ENCODE data around the gene RPL39. TPM values are rescaled to one million over a fixed set of nuclear protein-coding genes. Genes with fewer than 3 reads are reported as not detected.

The RPL39 gene
- total RNA-seq, 2 experiments from 2014 or later = 3,049 to 3,109 TPM

DNA sequence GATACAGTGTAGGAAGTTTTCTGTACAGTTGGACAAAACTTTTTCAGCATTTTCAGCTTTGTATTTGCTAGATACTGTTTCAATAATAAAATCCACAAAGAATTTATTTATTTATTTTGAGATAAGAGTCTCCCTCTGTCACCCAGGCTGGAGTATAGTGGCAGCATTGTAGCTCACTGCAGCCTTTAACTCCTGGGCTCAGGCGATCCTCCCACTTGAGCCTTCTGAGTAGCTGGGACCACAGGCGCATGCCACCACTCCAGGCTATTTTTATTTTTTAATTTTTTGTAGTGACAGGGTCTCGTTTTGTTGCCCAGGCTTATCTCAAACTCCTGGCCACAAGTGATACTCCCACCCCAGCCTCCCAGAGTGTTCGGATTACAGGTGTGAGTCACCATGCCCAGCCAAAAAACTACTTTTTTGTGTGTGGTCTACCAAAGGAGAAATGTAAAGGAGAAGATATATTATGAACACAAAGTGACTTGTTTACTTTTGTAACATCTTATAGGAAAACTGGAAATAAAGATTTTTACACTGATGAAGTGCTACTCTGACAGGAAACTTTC lies 46.1 kb downstream of the RPL39 start:
- Mint-ChIP-seq H3K36me3 (ENCODE audit: low read depth) (no peaks in the 10 kb centered on the region), H3K9me3 (no peaks in the 10 kb centered on the region), H3K27ac (no peak overlapping the region), H3K27me3 (ENCODE audit: low read depth) (no peaks in the 10 kb centered on the region), H3K4me3 (no peak overlapping the region), H3K4me1 (ENCODE audit: low read depth) (no peaks in the 10 kb centered on the region)
- DNase-seq = no peak
- intact Hi-C loops (cut with micrococcal nuclease) = no loop called here
- CTCF ChIA-PET = interaction anchor here (0.6 kb wide), 1 partner anchor 123 kb away, joined by 4 read pairs; no protein-coding TSS in a partner anchor

GRCh38 chrX:119738742-119739141 lies 52.7 kb downstream of the RPL39 start:
- CTCF ChIA-PET = no interaction called here
- no peak for DNase-seq
- H3K9me3 Mint-ChIP-seq = no peaks in the 10 kb centered on the region
- H3K27me3 Mint-ChIP-seq (ENCODE audit: low read depth) = no peaks in the 10 kb centered on the region
- no peaks in the 10 kb centered on the region for H3K36me3 Mint-ChIP-seq (ENCODE audit: low read depth)
- H3K4me3 Mint-ChIP-seq = no peak overlapping the region
- H3K4me1 Mint-ChIP-seq (ENCODE audit: low read depth) = no peaks in the 10 kb centered on the region
- intact Hi-C loops (cut with micrococcal nuclease) = no loop called here
- no peak overlapping the region for H3K27ac Mint-ChIP-seq

Other genes starting within 250 kb of the RPL39 start
- 10 to 100 TPM; 19.6 to 20.7 TPM for gene STEEP1, start 226.2 kb downstream of the RPL39 start, total RNA-seq
- gene UBE2A, start 217.1 kb downstream of the RPL39 start, total RNA-seq = 10 to 100 TPM; 46.1 to 49.8 TPM
- gene NKRF, start 185.2 kb downstream of the RPL39 start, total RNA-seq = 10 to 100 TPM; 15.8 to 17.0 TPM
- 100 to 1,000 TPM; 137 to 143 TPM for gene SEPTIN6, start 98.5 kb downstream of the RPL39 start, total RNA-seq
- under 1 TPM in 1 of 2 experiments, not detected in 1; 0.30 TPM for gene SOWAHD, start 33.0 kb downstream of the RPL39 start, total RNA-seq
- 10 to 100 TPM; 21.5 to 22.2 TPM for gene UPF3B, start 61.3 kb upstream of the RPL39 start, total RNA-seq
- gene RNF113A, start 80.1 kb upstream of the RPL39 start, total RNA-seq = 10 to 100 TPM; 20.8 to 22.0 TPM
- 100 to 1,000 TPM; 105 to 107 TPM for gene NDUFA1, start 80.2 kb upstream of the RPL39 start, total RNA-seq
- gene AKAP14, start 104.3 kb upstream of the RPL39 start, total RNA-seq = not detected
- gene NKAP, start 152.1 kb upstream of the RPL39 start, total RNA-seq = 10 to 100 TPM; 12.3 to 12.7 TPM